BJ (cell line): Measurements from ENCODE around the gene CNRIP1. TPM values are rescaled to one million over a fixed set of nuclear protein-coding genes. Genes with fewer than 3 reads are reported as not detected.

Source experiments
- CTCF ChIA-PET: fragments of 350-600 bp; formaldehyde crosslinking; extraction: SDS; loops from one replicate; lab custom pipeline; 2021; ENCODE audit warnings: antibody characterized with exemption, inconsistent platforms; lab: Yijun Ruan, JAX
- POLR2A ChIA-PET: fragments of 300-600 bp; sonication (Branson Sonifier 250); formaldehyde crosslinking; extraction: SDS; loops from one replicate; lab custom pipeline; 2021; ENCODE audit warnings: antibody characterized with exemption; lab: Charles Lee
- DNase-seq: peaks from one replicate; pipeline ENCODE4 v3.0.0-alpha.2; 2011; ENCODE audit warnings: low read depth
- H3K27me3 ChIP-seq: 2 replicates; pipeline ENCODE4 v1.6.0; 2011; ENCODE audit warnings: low read length; ENCODE audit not compliant: control insufficient read depth, insufficient read depth
- H3K36me3 ChIP-seq: 2 replicates; pipeline ENCODE4 v1.5.1; 2011; ENCODE audit warnings: low read length; ENCODE audit not compliant: control insufficient read depth, insufficient read depth
- H3K4me3 ChIP-seq: 2 replicates; pipeline ENCODE4 v1.5.1; 2011; ENCODE audit warnings: low read depth, mild to moderate bottlenecking, control low read depth, low read length
- CTCF ChIP-seq: IDR thresholded peaks from 2 replicates; pipeline ENCODE4 v1.5.1; 2011; ENCODE audit warnings: low read depth, mild to moderate bottlenecking, control low read depth, inconsistent platforms, low read length, moderate library complexity; ENCODE audit not compliant: insufficient read depth
- polyA plus RNA-seq: library from polyadenylated mRNA; depleted of rRNA; stranded (reverse); fragments of >200 nt; gene quantifications from 2 replicates; pipeline ENCODE4 v1.2.3, GENCODE V29; 2011

The CNRIP1 gene
- polyA plus RNA-seq, 1 experiment: 63.4 TPM

DNA sequence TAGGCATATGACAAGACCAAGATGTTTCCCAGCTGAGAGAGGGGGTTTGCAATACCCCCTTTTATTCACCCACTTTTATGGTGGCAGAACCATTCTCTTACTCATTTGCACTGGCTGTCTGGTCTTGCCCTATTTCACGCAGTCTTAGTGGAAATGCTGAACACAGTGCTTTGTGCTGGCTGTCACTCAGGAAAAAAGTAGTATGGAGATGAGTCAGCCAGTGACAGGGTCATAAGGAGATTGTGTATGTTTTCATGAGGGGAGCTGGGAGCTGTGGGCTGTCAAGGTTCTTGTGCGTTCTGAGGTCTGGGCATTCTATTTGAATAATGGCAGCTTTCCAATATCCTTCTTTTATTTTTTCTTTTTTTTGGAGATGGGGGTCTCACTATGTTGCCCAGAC lies 10.9 kb upstream of the CNRIP1 start:
- no peak overlapping the region for H3K4me3 ChIP-seq
- CTCF ChIA-PET: no interaction called here

GRCh38 chr2:68328901-68329300 lies 9.2 kb upstream of the CNRIP1 start:
- POLR2A ChIA-PET: no interaction called here
- DNase-seq: no peak
- H3K36me3 ChIP-seq: no peaks in the 10 kb centered on the region
- CTCF ChIA-PET: interaction anchor here (0.6 kb wide), 1 partner anchor 92 kb away, joined by 3 read pairs; no protein-coding TSS in a partner anchor
- no peak for TF ChIP-seq CTCF
- H3K27me3 ChIP-seq: no peaks in the 10 kb centered on the region
- H3K4me3 ChIP-seq: no peak overlapping the region

More for the DNA sequence above, 10.9 kb upstream of the CNRIP1 start:
- DNase-seq: no peak
- TF ChIP-seq CTCF: no peak
- POLR2A ChIA-PET: no interaction called here
- H3K36me3 ChIP-seq: no peaks in the 10 kb centered on the region
- H3K27me3 ChIP-seq: no peaks in the 10 kb centered on the region

- ChIA-PET POLR2A (interaction anchor here (0.7 kb wide), 1 partner anchor 63 kb away, joined by 4 read pairs; no protein-coding TSS in a partner anchor), CTCF (no interaction called here)
- no peak for DNase-seq
- no peaks in the 10 kb centered on the region for H3K27me3 ChIP-seq
- no peak overlapping the region for H3K4me3 ChIP-seq
- H3K36me3 ChIP-seq: no peaks in the 10 kb centered on the region
- no peak for TF ChIP-seq CTCF
Measured at GRCh38 chr2:68325056-68325455, 5.3 kb upstream of the CNRIP1 start.

DNA sequence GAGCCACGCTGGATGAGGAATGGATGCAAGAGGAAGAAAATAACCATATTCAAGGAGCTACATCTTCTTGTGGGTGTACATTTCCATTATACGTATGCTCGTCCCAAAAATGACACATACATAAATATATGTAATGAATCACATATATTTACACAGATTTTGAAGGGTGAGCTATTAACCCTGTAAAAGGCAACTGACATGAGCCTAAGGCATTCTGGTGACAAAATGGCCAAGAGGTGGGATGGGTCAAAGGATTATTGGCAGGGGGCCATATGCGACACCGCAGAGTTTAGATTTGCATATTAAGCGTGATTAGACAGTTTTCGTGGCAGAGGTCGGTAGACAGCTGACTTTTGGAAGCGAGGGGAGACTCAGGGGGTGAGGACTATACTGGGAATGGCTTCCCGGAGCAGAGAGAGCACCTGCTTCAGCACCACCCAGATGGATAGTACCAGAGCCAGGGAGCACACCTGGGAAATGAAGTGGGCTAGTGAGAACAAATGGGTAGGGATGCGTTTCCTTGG lies 431 bp upstream of the CNRIP1 start:
- DNase-seq: no peak

More for the DNA sequence above, 431 bp upstream of the CNRIP1 start:
- no peak for TF ChIP-seq CTCF
- 0 out of 2 replicates have a peak, but pooled peaks cover 2% of the 10 kb centered on the region for H3K36me3 ChIP-seq
- no peaks in the 10 kb centered on the region for H3K27me3 ChIP-seq
- ChIA-PET CTCF (interaction anchor here (0.9 to 1.6 kb wide), 9 partner anchors 11 to 275 kb away, joined by 3 to 7 read pairs (median 3); no protein-coding TSS in a partner anchor), POLR2A (interaction anchor here (0.5 to 1.3 kb wide), 3 partner anchors 10 to 84 kb away, joined by 3 to 4 read pairs (median 3); no protein-coding TSS in a partner anchor)
- H3K4me3 ChIP-seq: peak overlapping the region; percentile 93
